HG03342 (cell line): ENCODE results near the gene CDH8.
"Not testable (repeated sequence)": the region's sequence is repeated elsewhere in the genome, so short reads cannot be mapped to it uniquely, and the experiment has no call there.

Source experiments
- ATAC-seq: cut with Tn5 transposase; IDR thresholded peaks from one replicate; pipeline ENCODE4 v1.9.1; 2021; ENCODE audit warnings: mild to moderate bottlenecking, moderate library complexity; ENCODE audit not compliant: unreplicated experiment

Gene CDH8

DNA sequence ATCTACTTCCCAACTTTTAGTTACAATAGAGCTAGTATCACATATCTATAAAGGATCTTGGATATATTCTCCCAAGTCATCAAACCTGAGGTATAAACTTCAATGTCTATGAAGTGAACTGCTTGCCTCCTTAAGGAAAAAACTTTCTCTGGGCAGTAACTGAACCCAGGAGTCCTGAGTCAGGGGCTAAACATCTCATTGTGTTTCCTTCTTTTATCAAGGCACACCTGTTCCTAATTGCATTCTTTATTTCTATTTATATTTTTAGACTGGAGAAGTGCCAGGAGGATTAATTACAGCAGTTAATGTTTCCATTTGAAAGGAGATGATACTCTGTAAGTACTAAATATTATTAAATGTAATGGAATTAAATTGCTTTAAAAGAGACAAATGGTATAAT lies 98.6 kb downstream of the CDH8 start:
- no peak for ATAC-seq

DNA sequence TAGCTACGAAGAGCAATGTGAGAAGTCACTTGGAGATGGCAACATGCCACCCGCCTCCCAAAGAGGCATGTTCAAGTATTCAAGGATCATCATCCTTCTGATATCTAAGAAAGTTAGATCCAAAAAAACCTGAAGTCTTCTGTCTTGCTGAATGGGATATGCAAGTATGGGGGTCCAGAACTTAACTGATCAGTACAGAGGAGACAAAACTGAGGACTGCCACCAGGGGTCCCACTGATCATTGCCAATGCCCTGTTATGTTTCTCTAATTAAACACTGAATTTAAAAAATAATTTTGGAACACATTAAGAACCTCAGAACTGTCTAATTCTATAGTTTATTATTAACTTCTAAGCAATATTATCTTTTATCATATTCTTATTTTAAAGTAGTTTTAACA lies 99.7 kb downstream of the CDH8 start:
- no peak for ATAC-seq

DNA sequence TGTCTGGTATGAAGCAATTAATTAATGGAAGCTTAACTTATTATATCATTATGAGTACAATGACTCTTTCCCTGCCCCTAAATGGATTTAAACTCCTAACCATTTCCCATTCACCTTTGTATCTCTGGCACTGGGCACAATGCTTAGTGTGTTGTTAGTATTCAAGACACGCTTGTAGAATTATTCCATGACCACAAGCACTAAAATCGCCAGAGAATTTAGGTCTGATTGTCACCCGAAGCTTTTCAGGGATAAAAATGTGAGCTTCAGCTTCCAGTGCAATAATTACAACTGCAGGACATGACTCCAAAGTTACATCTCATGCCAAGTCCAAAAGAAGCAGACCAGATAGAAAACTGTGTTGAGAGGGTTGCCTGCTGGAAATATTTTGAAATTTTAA lies 101.6 kb downstream of the CDH8 start:
- no peak for ATAC-seq

DNA sequence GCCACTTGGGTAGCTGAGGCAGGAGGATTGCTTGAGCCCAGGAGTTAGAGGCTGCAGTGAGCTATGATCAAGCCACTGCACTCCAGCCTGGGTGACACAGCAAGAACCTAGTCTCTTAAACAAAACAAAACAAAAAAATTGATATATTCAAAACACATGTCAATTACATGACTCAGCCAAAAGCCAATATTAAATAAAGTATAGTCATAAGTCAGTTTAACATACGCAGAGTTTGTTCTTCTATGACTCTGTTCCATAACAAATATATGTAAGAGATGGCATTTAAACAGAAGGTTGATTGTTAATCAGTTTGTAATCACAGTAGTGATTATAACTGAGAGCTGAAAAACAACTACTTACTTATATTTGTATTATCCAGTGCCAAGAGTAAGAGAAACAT lies 106.5 kb downstream of the CDH8 start:
- no peak for ATAC-seq

DNA sequence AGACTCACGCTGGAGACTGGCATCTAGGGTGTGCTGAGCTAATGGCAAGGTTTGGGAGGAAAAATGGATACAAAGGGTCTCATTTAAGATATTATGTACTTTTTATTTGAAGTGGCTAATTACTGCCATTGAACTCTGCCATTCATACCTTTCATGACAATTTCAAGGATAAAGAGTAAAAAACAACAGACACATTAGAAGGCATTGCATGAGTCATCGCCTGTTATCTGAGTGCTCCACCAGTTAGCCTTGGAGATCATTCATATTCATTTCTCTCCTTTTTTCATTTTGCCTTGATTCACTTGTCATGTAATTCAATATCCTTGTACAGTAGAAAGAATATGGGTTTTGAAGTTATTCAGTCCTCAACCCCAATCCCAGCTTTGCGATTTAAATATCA lies 109.5 kb downstream of the CDH8 start:
- ATAC-seq = no peak

DNA sequence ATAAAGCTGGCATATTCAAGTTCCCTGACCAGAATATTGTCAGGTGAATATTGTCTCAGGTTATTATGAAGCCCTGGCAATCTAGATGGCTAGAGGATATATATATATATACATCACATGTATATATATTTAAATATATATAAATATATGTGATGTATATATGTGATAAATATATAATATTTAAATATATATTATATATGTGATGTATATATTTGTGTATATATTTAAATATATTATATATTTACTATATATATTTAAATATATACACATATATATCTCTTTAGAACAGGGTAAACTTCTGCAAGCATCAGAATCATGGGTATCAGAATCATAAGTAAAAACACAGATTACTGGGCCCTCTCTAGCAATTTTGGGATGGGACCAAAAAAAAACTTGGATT lies 112.6 kb downstream of the CDH8 start:
- ATAC-seq = no peak

DNA sequence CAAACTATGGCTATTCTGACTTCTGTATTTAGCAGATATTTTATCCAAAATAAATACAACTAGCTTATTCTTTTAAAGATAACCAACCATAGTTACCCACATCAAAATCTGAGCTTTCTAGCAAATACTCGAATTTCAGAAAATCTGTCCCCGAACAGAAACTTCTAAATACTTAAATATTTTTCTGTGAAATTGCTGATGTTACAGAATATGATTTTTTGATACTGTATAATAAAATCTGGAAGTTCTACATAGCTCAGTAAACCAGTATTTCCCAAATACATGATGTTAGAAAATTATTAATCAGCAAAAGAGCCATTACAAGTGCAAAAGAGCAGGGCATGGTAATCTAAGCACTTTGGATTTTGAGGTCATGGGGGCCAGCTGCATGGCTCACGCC lies 114.9 kb downstream of the CDH8 start:
- ATAC-seq = no peak

DNA sequence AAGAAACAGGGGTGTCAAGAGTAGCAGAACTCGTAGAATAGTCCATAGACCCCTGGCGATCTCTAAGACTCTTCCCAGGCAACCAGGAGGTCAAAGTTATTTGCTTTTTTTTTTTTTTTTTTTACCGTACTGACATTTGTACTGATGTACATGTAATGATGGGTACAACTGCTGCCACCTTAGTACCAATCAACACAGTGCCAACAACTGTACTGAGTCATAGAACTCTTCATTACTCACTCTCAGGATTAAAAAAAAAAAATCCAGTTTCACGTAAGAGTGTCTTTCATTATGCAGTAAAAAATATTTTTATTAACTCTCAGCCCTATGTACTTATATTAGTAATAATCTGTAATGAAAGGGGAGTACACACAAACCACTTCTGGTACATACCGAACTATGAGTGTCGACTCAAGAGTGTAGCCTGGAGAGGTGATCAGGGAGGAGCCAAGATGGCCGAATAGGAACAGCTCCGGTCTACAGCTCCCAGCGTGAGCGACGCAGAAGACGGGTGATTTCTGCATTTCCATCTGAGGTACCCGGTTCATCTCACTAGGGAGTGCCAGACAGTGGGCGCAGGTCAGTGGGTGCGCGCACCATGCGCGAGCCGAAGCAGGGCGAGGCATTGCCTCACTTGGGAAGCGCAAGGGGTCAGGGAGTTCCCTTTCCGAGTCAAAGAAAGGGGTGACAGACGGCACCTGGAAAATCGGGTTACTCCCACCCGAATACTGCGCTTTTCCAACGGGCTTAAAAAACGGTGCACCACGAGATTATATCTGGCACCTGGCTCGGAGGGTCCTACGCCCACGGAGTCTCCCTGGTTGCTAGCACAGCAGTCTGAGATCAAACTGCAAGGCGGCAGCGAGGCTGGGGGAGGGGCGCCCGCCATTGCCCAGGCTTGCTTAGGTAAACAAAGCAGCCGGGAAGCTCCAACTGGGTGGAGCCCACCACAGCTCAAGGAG lies 118.1 kb downstream of the CDH8 start:
- ATAC-seq = not testable (repeated sequence)

DNA sequence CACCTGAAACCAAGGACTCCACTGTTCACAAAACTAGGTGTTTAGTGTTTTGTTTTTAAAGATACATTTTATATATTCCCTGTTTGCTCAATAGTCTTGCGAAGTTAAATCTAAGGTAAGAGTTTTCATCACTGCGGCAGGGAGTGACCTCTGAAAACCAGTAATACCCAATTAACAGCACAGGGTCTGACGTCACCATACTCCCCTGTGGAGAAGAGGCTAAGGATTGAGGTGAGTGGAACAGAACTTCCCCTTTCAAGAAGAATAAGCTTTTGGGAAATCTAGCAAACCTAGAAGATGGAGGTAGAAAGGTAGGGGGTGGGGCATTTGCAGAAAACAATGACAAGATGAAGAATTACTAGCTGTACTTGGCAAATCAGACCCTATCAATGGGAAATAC lies 120.7 kb downstream of the CDH8 start:
- no peak for ATAC-seq

DNA sequence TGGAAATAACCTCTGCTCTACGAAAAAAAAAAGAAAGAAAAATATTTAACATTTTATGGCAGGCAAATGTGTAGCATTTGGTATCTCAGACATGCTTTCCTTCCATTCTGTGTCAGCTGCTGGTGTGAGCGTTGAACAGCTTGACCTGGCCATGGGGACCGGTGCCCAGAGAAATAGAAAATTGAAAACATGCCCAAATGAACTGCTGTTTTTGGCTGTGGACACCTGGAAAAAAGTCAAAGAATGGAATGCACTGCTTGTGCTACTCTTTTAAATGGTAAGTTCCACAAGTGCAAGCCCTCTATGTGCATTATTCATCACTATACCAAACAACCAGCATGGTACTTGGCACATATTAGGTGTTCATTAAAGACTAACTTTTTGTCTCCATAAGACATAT lies 127.2 kb downstream of the CDH8 start:
- ATAC-seq = no peak

DNA sequence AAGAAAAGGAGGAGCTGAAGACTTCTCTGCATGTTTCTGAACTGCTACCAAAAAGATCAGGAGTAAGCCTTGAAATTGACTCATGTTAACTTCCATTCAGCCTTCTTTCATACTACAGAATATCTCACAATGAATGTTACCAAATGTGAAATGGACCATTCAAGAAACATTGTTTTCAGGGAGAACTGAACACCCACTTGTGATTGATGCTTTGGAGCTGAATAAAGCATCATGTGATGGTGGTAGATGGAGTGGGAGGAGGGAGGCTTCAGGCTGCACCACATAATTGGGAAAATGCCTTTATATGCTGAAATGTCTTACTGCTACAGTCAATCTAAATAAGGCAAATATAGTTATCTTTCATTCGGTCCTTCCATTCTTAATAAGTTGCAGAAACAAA lies 127.8 kb downstream of the CDH8 start:
- no peak for ATAC-seq

DNA sequence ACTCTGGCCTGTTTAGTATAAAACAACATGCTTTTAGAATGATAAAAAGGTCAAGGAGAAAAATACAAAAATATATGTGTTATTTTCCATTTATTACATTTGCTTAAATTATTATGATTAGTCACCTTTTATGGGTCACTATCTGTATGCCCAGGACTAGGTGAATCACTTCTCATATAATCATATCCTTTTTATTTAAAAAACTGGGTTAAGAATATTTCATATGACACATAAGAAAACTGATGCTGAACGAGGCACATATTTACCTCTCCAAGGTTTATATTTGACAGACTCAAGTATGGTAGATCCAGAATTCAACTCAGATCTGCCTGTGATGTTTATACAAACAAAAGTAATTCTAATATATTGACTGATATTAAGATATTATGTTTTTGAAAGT lies 134.5 kb downstream of the CDH8 start:
- no peak for ATAC-seq

DNA sequence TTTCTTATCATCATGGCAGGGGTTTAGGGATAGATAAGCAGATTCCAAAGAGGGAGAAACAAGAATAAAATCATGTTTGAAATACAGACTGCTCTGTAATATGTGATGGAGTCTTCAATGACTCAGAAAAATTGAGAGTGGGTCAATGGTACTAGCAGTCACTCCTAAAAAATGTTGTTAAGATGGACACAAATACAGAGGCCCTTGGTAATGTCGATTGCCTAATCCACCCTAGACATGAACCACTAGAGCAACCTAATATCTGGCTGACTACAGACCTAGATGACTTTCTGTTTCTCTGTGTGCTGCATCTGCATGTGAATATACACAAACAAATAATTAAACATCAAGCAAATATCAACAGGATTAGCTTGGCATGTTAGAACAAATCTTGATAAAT lies 135.8 kb downstream of the CDH8 start:
- no peak for ATAC-seq

DNA sequence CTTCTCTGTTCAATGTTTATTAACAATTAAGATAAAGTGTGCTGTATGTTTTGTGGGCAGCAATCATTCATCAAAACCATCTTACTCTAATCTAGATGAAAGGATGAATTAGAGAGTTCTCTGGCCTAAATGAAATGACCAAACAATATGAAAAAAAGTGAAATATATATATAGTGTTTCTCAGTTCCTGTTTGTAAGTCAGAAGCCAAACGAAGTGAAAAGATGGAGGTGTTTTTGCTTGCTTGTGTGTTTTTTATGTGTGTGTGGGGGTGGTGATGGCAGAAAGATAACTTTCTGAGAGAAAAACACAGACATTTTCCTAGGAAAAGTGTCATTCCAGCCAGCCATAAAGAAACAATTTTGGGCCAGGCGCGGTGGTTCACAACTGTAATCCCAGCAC lies 138.6 kb downstream of the CDH8 start:
- no peak for ATAC-seq

DNA sequence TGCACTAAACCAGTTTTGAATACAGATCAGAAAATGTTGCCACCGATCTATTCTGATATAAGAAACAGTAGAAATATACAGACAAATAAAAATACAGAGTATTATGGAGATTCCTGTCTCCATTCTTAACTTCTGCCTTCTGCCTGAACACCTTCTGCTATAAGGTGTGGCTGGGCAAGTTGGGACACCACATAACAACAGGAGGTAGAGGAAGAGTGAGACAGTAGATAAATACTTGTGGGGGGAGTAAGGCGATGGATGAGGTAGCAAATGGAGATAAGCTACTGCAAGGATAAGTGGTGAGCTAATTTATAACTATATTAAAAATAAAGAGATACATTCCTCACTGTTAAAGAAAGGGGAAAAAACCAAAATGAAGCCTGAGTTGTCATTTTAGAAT lies 143.7 kb downstream of the CDH8 start:
- ATAC-seq = no peak

DNA sequence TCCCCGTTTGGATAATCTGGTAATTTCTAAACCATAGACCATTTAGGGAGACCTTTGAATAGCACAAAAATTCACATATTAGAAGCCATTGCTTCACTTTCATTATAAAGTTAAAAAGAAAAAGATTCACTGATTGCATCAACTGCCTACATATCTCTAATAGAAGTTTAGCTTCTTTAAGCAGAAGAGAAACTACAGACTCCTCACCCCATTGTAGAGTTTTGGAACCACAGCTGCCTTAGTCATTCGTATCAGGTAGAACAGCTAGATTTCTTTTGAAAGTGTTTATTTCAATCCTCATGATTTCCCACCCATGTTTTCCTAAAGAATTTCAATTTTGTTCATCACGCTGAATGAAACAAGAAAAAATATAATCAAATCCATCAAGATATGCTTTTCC lies 144.8 kb downstream of the CDH8 start:
- ATAC-seq = no peak

DNA sequence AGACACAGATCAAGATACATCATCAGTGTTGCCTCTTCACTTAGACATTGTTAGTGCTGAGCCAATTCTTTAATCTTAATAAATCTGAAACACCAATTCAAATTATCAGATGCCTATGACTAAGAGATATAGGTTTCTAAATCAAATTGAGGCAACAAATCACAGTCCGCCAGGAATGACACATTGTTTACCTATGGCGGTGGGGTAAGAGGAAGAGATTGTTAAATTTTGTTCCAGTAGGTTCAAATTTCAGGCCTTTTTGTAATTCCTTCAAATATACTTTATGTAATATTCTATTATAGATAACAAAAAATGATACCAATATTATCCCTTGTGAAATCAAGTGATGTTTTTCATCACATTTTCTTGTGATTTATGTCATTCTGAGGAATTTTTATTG lies 145.9 kb downstream of the CDH8 start:
- no peak for ATAC-seq

DNA sequence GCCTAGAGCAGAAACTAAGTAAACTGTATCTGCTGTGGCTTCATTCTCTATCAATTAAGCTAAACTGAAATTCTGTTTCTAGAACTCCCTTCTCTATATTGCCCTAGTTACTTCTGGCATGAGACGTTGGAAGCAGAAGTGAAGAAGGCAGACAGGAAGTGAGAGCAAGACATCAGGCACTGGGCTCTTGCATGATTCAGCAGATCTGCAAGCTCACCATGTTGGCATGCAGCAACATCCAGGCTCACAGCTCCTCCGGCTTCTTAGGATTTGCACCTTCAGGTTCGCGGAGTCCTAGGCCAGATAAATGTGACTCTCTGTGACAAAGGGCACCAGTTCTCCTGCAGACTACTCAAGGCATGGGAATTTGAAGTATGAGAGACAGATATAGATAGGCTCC lies 148.3 kb downstream of the CDH8 start:
- no peak for ATAC-seq

DNA sequence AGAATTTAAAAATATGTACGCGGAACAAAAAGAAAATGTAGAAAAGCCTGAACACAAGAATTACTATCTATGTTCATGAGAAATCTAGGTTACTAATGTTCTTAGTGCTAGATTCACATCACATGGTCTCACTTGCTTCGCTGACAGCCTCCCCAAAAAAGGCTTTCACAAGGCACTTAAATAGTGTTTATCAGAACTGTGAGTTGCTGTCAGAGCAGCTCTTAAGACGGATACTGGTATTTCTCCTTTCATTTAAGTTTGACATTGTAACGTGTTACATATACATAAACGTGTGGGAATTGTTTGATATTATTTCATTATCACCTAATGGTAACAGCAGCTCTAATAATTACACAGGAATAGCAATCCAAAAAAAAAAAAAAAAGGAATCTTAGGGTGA lies 150.9 kb downstream of the CDH8 start:
- no peak for ATAC-seq

DNA sequence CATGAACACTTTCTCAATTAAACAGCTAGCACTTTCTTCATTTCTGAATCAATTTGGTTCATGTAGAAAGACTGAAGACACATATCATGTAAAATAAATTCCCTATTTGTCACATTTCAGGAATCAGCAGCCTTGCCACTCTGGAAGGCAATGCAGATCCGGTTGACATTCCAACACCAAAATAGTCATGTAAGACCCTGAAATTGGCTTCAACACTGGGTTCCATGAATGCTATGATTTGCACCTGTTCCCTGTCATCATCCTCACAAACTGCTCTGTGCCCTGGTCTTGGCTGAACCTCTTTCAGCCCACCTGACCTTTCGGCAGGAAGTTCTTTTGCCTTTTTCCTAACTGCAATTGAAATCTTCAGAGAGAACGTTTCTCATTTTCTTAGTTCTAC lies 156.9 kb downstream of the CDH8 start:
- ATAC-seq = no peak

DNA sequence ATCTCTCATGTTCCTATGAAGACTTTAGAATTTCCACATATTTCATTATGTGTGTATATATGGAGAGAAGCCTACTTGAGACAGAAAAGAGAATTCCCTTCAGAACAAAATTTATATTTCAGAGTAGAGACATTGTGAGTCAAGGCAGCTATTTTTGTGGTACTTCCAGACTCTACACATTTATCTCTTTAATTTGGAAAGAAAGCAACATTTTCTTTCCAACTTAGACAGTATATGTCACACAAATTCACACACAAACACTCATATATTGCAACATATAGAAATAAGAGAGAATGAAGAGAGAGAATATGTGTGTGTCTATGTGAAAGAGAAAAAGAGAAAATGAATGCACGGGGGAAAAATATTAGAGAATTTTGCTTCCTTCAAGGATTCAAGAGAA lies 158.8 kb downstream of the CDH8 start:
- ATAC-seq = no peak

DNA sequence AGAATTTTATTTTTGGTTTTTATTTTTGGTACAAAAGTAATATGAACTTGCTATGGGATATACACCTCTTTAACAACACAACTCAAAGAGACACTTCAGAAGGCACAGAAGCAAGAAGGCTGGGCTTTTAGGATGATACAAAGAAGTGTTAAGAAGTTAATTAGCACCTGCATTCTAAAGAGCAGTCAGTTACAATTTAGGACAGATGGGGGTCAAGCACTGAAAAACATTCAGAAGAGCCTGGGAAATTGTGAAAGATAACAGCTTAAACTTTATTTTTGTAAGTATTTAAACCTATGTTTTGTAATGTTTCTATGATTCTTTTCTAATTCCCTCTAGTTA lies 163.5 kb downstream of the CDH8 start:
- ATAC-seq = no peak
